ENCODE results near the gene SLC45A3.

The SLC45A3 gene

GRCh38 chr1:205688171-205689080 is 8.1 kb upstream of the SLC45A3 start:
- no peak for TF ChIP-seq CTCF (IDR thresholded peaks at IDR 0.05; ENCODE audit: unreplicated experiment in 3 of 3)
- H3K4me3 Mint-ChIP-seq, result no peak overlapping the region
- peaks cover 28% of the 10 kb centered on the region for H3K4me1 Mint-ChIP-seq
- no peaks in the 10 kb centered on the region for H3K36me3 Mint-ChIP-seq (ENCODE audit: low read depth)
- H3K27ac Mint-ChIP-seq, result peak overlapping the region in 2 of 3 experiments; percentile 12 to 49
- no peaks in the 10 kb centered on the region for H3K9me3 Mint-ChIP-seq
- peaks cover 7% of the 10 kb centered on the region for H3K27me3 Mint-ChIP-seq (ENCODE audit: low read depth)

- H3K9me3 Mint-ChIP-seq, result no peaks in the 10 kb centered on the region
- peaks cover 23% of the 10 kb centered on the region for H3K4me1 Mint-ChIP-seq
- no peaks in the 10 kb centered on the region for H3K36me3 Mint-ChIP-seq (ENCODE audit: low read depth)
- H3K27ac Mint-ChIP-seq, result peak overlapping the region in 1 of 3 experiments; percentile 25
- H3K4me3 Mint-ChIP-seq, result no peak overlapping the region
- peaks cover 6% of the 10 kb centered on the region for H3K27me3 Mint-ChIP-seq (ENCODE audit: low read depth)
- no peak for TF ChIP-seq CTCF (IDR thresholded peaks at IDR 0.05; ENCODE audit: unreplicated experiment in 3 of 3)
Observed at GRCh38 chr1:205687242-205687641, 6.9 kb upstream of the SLC45A3 start.

- no peak for TF ChIP-seq CTCF (IDR thresholded peaks at IDR 0.05; ENCODE audit: unreplicated experiment in 3 of 3)
- peaks cover 19% of the 10 kb centered on the region for H3K27me3 Mint-ChIP-seq (ENCODE audit: low read depth)
- peaks cover 34% of the 10 kb centered on the region for H3K4me1 Mint-ChIP-seq
- H3K4me3 Mint-ChIP-seq, result peak overlapping the region; percentile 81 to 89 (median 89)
- no peaks in the 10 kb centered on the region for H3K9me3 Mint-ChIP-seq
- peak overlapping the region in 2 of 3 experiments; percentile 36 to 69 for H3K27ac Mint-ChIP-seq
- no peaks in the 10 kb centered on the region for H3K36me3 Mint-ChIP-seq (ENCODE audit: low read depth)
Observed at GRCh38 chr1:205681364-205681763, 1.1 kb upstream of the SLC45A3 start.

- no peak for TF ChIP-seq CTCF (IDR thresholded peaks at IDR 0.05; ENCODE audit: unreplicated experiment in 3 of 3)
- no peaks in the 10 kb centered on the region for H3K36me3 Mint-ChIP-seq (ENCODE audit: low read depth)
- peak overlapping the region; percentile 80 to 90 (median 85) for H3K27ac Mint-ChIP-seq
Observed at GRCh38 chr1:205678286-205679111, 1.8 kb downstream of the SLC45A3 start.

GRCh38 chr1:205677167-205677566 is 3.1 kb downstream of the SLC45A3 start:
- Mint-ChIP-seq H3K36me3 (ENCODE audit: low read depth) (no peaks in the 10 kb centered on the region), H3K27me3 (ENCODE audit: low read depth) (peaks cover 22% of the 10 kb centered on the region), H3K4me1 (peaks cover 61% of the 10 kb centered on the region), H3K4me3 (peak overlapping the region; percentile 19 to 59 (median 48)), H3K9me3 (no peaks in the 10 kb centered on the region), H3K27ac (peak overlapping the region; percentile 39 to 76 (median 65))
- TF ChIP-seq CTCF (IDR thresholded peaks at IDR 0.05; ENCODE audit: unreplicated experiment in 3 of 3), result no peak

More at GRCh38 chr1:205678286-205679111, 1.8 kb downstream of the SLC45A3 start:
- H3K4me1 Mint-ChIP-seq, result peaks cover 48% of the 10 kb centered on the region
- peak overlapping the region; percentile 86 to 93 (median 92) for H3K4me3 Mint-ChIP-seq
- H3K27me3 Mint-ChIP-seq (ENCODE audit: low read depth), result peaks cover 21% of the 10 kb centered on the region
- H3K9me3 Mint-ChIP-seq, result no peaks in the 10 kb centered on the region

Measured in nephron (organoid).